A673 (cell line): Measurements from ENCODE around the gene KRT74. TPM values are rescaled to one million over a fixed set of nuclear protein-coding genes. Genes with fewer than 3 reads are reported as not detected.

Experiments
- BruUV-seq: library from RNA; stranded (reverse); fragments of 400-500 nt; replicated peaks from 2 replicates; lab custom pipeline; 2021; lab: Mats Ljungman, UMichigan
- CTCF ChIA-PET: fragments of 300-600 bp; sonication (Branson Sonifier 250); formaldehyde crosslinking; loops from one replicate; lab custom pipeline; 2022; ENCODE audit warnings: antibody characterized with exemption; lab: Charles Lee
- POLR2A ChIA-PET: fragments of 300-600 bp; sonication (Branson Sonifier 250); formaldehyde crosslinking; loops from one replicate; lab custom pipeline; 2022; ENCODE audit warnings: antibody characterized with exemption; ENCODE audit not compliant: low non-redundant PET; lab: Charles Lee
- DNase-seq: peaks from one replicate; pipeline ENCODE4 v3.0.0-alpha.2; 2015; ENCODE audit warnings: low spot score
- H3K27ac ChIP-seq: fragments of 200-600 bp; sonication (generic); 2 replicates; pipeline ENCODE4 v1.5.1; 2016; ENCODE audit warnings: mixed run types, low read depth, mild to moderate bottlenecking, mixed read lengths, antibody characterized with exemption, low read length; ENCODE audit not compliant: poor library complexity, severe bottlenecking
- H3K27me3 ChIP-seq: fragments of 200-600 bp; sonication (generic); replicated peaks from 2 replicates; pipeline ENCODE4 v1.6.1; 2017; ENCODE audit warnings: mixed run types, low read depth, mild to moderate bottlenecking, mixed read lengths, antibody characterized with exemption, low read length; ENCODE audit not compliant: insufficient read depth, poor library complexity
- H3K36me3 ChIP-seq: fragments of 200-600 bp; sonication (generic); 2 replicates; pipeline ENCODE4 v1.6.1; 2016; ENCODE audit warnings: mixed run types, mild to moderate bottlenecking, mixed read lengths, antibody characterized with exemption, low read length; ENCODE audit not compliant: insufficient read depth, poor library complexity, severe bottlenecking
- H3K4me1 ChIP-seq: fragments of 200-600 bp; sonication (generic); 2 replicates; pipeline ENCODE4 v1.6.1; 2017; ENCODE audit warnings: mixed run types, mild to moderate bottlenecking, mixed read lengths, antibody characterized with exemption, low read length; ENCODE audit not compliant: insufficient read depth, poor library complexity, severe bottlenecking
- H3K4me3 ChIP-seq: fragments of 200-600 bp; sonication (generic); 2 replicates; pipeline ENCODE4 v1.5.1; 2016; ENCODE audit warnings: low read depth, mixed run types, mild to moderate bottlenecking, mixed read lengths, low read length; ENCODE audit not compliant: poor library complexity, severe bottlenecking
- H3K9me3 ChIP-seq: fragments of 200-600 bp; sonication (generic); 2 replicates; pipeline ENCODE4 v1.6.1; 2016; ENCODE audit warnings: mixed run types, low read depth, mild to moderate bottlenecking, mixed read lengths, antibody characterized with exemption, low read length; ENCODE audit not compliant: poor library complexity, severe bottlenecking
- CTCF ChIP-seq: fragments of 300-800, 200-600 bp; sonication (generic); conservative IDR thresholded peaks from 2 replicates; pipeline ENCODE4 v1.5.1; 2017; ENCODE audit warnings: low read depth, mild to moderate bottlenecking, antibody characterized with exemption, low read length, moderate library complexity, mixed read lengths
- EZH2 ChIP-seq: fragments of 200-600 bp; sonication (generic); IDR thresholded peaks from 2 replicates; pipeline ENCODE4 v1.6.1; 2017; ENCODE audit warnings: borderline replicate concordance, low read depth, mild to moderate bottlenecking, mixed read lengths, antibody characterized with exemption, low read length; ENCODE audit not compliant: poor library complexity, severe bottlenecking
- intact Hi-C: fragments of 100-400 bp; cut with micrococcal nuclease; formaldehyde crosslinking; loops from one replicate; pipeline ENCODE4 v1.10.0; 2022; ENCODE audit not compliant: unreplicated experiment
- total RNA-seq: library from RNA; stranded (reverse); gene quantifications from 2 replicates; pipeline ENCODE4 v1.2.3, GENCODE V29; 2021

The KRT74 gene
- total RNA-seq, 1 experiment from 2014 or later: not detected

GRCh38 chr12:52551216-52551865 is 22.3 kb downstream of the KRT74 start:
- CTCF ChIA-PET: no interaction called here
- POLR2A ChIA-PET: no interaction called here
- BruUV-seq: no TSS peak
- intact Hi-C loops: no loop called here
- TF ChIP-seq CTCF: no peak
- TF ChIP-seq EZH2: no peak
- no peak overlapping the region for H3K4me3 ChIP-seq
- no peaks in the 10 kb centered on the region for H3K4me1 ChIP-seq
- no peaks in the 10 kb centered on the region for H3K36me3 ChIP-seq
- peaks cover 13% of the 10 kb centered on the region for H3K27me3 ChIP-seq
- DNase-seq: no peak
- no peaks in the 10 kb centered on the region for H3K9me3 ChIP-seq
- no peak overlapping the region for H3K27ac ChIP-seq

GRCh38 chr12:52546126-52546525 is 27.5 kb downstream of the KRT74 start:
- Histone ChIP-seq H3K36me3 (no peaks in the 10 kb centered on the region), H3K27me3 (peaks cover 7% of the 10 kb centered on the region), H3K27ac (no peak overlapping the region), H3K9me3 (no peaks in the 10 kb centered on the region), H3K4me3 (no peak overlapping the region), H3K4me1 (no peaks in the 10 kb centered on the region)
- no peak for DNase-seq
- BruUV-seq: no TSS peak
- POLR2A ChIA-PET: no interaction called here
- TF ChIP-seq EZH2 (no peak), CTCF (no peak)
- intact Hi-C loops: no loop called here
- CTCF ChIA-PET: no interaction called here

- no peak for DNase-seq
- Histone ChIP-seq H3K9me3 (no peaks in the 10 kb centered on the region), H3K27me3 (no peaks in the 10 kb centered on the region), H3K4me1 (peaks cover 2% of the 10 kb centered on the region), H3K27ac (no peak overlapping the region), H3K4me3 (no peak overlapping the region), H3K36me3 (no peaks in the 10 kb centered on the region)
- CTCF ChIA-PET: no interaction called here
- BruUV-seq: no TSS peak
- TF ChIP-seq CTCF (no peak), EZH2 (no peak)
- intact Hi-C loops: no loop called here
- POLR2A ChIA-PET: no interaction called here
Measured at GRCh38 chr12:52543985-52544883, 29.4 kb downstream of the KRT74 start.
